ENCODE measurements around the gene DISC1. TPM values are rescaled to one million over a fixed set of nuclear protein-coding genes. Genes with fewer than 3 reads are reported as not detected.
"Not testable (repeated sequence)": the region's sequence is repeated elsewhere in the genome, so short reads cannot be mapped to it uniquely, and the experiment has no call there.

The DISC1 gene
- total RNA-seq, 2 donors from 2014 or later, result 6.7 to 9.3 TPM

DNA sequence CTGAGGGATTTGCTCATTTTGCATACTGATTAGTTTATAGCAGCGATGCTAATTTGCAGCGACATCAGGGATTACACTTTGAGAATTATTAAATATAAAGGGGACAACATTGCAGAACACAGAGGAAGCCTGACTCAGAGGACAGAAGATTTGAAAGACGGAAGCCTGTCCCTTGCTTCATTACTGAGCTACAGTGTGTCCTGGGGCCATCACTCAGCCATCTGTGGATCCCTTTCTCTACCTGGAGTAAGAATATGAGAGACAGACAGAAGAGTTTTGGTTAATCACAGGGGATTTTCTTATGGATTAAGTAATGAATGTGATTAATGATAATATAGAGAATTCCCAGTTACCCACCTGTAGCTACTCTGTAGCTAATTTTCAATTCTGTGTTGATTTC, 134.7 kb downstream of the DISC1 start:
- H3K27me3 ChIP-seq (replicated peaks; ENCODE audit: insufficient read depth), result no peaks in the 10 kb centered on the region
- TF ChIP-seq, protein P1, sequence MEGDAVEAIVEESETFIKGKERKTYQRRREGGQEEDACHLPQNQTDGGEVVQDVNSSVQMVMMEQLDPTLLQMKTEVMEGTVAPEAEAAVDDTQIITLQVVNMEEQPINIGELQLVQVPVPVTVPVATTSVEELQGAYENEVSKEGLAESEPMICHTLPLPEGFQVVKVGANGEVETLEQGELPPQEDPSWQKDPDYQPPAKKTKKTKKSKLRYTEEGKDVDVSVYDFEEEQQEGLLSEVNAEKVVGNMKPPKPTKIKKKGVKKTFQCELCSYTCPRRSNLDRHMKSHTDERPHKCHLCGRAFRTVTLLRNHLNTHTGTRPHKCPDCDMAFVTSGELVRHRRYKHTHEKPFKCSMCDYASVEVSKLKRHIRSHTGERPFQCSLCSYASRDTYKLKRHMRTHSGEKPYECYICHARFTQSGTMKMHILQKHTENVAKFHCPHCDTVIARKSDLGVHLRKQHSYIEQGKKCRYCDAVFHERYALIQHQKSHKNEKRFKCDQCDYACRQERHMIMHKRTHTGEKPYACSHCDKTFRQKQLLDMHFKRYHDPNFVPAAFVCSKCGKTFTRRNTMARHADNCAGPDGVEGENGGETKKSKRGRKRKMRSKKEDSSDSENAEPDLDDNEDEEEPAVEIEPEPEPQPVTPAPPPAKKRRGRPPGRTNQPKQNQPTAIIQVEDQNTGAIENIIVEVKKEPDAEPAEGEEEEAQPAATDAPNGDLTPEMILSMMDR (IDR thresholded peaks at IDR 0.05), result no peak
- TF ChIP-seq POLR2AphosphoS5 (IDR thresholded peaks at IDR 0.05) (no peak), POLR2A (IDR thresholded peaks at IDR 0.05) (no peak)

GRCh38 chr1:231761747-231762541, 135.4 kb downstream of the DISC1 start:
- Histone ChIP-seq H3K4me3 (no peak overlapping the region), H3K36me3 (no peaks in the 10 kb centered on the region), H3K9me3 (no peaks in the 10 kb centered on the region), H3K4me1 (replicated peaks) (peaks cover 5% of the 10 kb centered on the region), H3K27ac (no peak overlapping the region), H3K27me3 (replicated peaks; ENCODE audit: insufficient read depth) (no peaks in the 10 kb centered on the region)
- TF ChIP-seq, protein P1 (IDR thresholded peaks at IDR 0.05), result no peak
- TF ChIP-seq POLR2AphosphoS5 (IDR thresholded peaks at IDR 0.05), result no peak
- no peak for DNase-seq (ENCODE audit: low spot score)
- WGBS, result 87% methylated on average over 6 of the region's 6 CpGs
- intact Hi-C loops (cut with DNase I), result no loop called here

More for the DNA sequence above, 134.7 kb downstream of the DISC1 start:
- peaks cover 5% of the 10 kb centered on the region for H3K4me1 ChIP-seq (replicated peaks)
- H3K4me3 ChIP-seq, result no peak overlapping the region
- H3K9me3 ChIP-seq, result no peaks in the 10 kb centered on the region
- no peak overlapping the region for H3K27ac ChIP-seq
- H3K36me3 ChIP-seq, result no peaks in the 10 kb centered on the region
- no peak for DNase-seq (ENCODE audit: low spot score)
- intact Hi-C loops (cut with DNase I), result no loop called here
- 100% methylated on average over 3 of the region's 3 CpGs for WGBS

- no peak for DNase-seq (ENCODE audit: low spot score)
- no peak overlapping the region for H3K27ac ChIP-seq
- H3K4me1 ChIP-seq (replicated peaks), result no peaks in the 10 kb centered on the region
- no peak overlapping the region for H3K4me3 ChIP-seq
- H3K27me3 ChIP-seq (replicated peaks; ENCODE audit: insufficient read depth), result no peaks in the 10 kb centered on the region
- H3K9me3 ChIP-seq, result no peaks in the 10 kb centered on the region
- 98% methylated on average over 2 of the region's 2 CpGs for WGBS
- H3K36me3 ChIP-seq, result no peaks in the 10 kb centered on the region
- TF ChIP-seq POLR2A (IDR thresholded peaks at IDR 0.05), result no peak
- intact Hi-C loops (cut with DNase I), result no loop called here
These were observed 136.9 kb downstream of the DISC1 start for GRCh38 chr1:231763456-231763855.

- intact Hi-C loops (cut with DNase I); DNase-seq (ENCODE audit: low spot score); H3K27me3 ChIP-seq (replicated peaks; ENCODE audit: insufficient read depth); H3K4me3 ChIP-seq; H3K36me3 ChIP-seq; H3K27ac ChIP-seq; H3K4me1 ChIP-seq (replicated peaks); H3K9me3 ChIP-seq: not testable (repeated sequence)
- 98% methylated on average over 7 of the region's 7 CpGs for WGBS
These were observed 139.2 kb downstream of the DISC1 start for GRCh38 chr1:231765825-231766224.

GRCh38 chr1:231767471-231767870, 140.9 kb downstream of the DISC1 start:
- TF ChIP-seq, protein P1 (IDR thresholded peaks at IDR 0.05), result no peak
- no peak for TF ChIP-seq POLR2AphosphoS5 (IDR thresholded peaks at IDR 0.05)
- TF ChIP-seq POLR2A (IDR thresholded peaks at IDR 0.05), result no peak
- intact Hi-C loops (cut with DNase I), result no loop called here
- no peaks in the 10 kb centered on the region for H3K4me1 ChIP-seq (replicated peaks)
- H3K36me3 ChIP-seq, result no peaks in the 10 kb centered on the region
- 93% methylated on average over 4 of the region's 4 CpGs for WGBS
- no peak overlapping the region for H3K27ac ChIP-seq
- no peaks in the 10 kb centered on the region for H3K27me3 ChIP-seq (replicated peaks; ENCODE audit: insufficient read depth)
- no peak overlapping the region for H3K4me3 ChIP-seq
- no peak for DNase-seq (ENCODE audit: low spot score)
- no peaks in the 10 kb centered on the region for H3K9me3 ChIP-seq

DNA sequence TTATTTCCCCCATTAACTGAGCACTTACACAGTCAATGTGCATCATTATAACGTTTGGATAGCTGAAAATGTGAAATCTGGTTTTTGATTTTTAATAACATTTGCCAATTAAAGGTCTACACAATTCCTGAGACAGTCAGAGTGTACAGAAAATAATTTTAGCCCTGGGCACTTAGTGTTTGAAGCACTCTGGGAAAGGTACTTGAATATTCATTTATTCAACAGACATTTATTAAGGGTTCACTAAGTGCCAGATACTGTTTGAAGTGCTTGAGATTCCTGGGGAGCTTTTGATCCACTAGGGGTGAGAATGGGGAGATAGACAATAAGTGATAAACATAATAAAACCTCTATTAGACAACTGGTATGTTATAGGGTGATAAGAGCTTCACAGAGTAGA, 141.8 kb downstream of the DISC1 start:
- Histone ChIP-seq H3K27ac (no peak overlapping the region), H3K36me3 (no peaks in the 10 kb centered on the region), H3K27me3 (replicated peaks; ENCODE audit: insufficient read depth) (no peaks in the 10 kb centered on the region), H3K4me1 (replicated peaks) (no peaks in the 10 kb centered on the region), H3K4me3 (no peak overlapping the region), H3K9me3 (no peaks in the 10 kb centered on the region)
- no peak for DNase-seq (ENCODE audit: low spot score)
- intact Hi-C loops (cut with DNase I), result no loop called here
- WGBS, result 78% methylated on average over 1 of the region's 1 CpG
- TF ChIP-seq POLR2A (IDR thresholded peaks at IDR 0.05), result no peak
- no peak for TF ChIP-seq POLR2AphosphoS5 (IDR thresholded peaks at IDR 0.05)
- TF ChIP-seq, protein P1 (IDR thresholded peaks at IDR 0.05), result no peak
